ENCODE data around the gene MAP4K1.
A peak's percentile ranks its signal among the peaks of the same experiment; 100 is the strongest.

The MAP4K1 gene

DNA sequence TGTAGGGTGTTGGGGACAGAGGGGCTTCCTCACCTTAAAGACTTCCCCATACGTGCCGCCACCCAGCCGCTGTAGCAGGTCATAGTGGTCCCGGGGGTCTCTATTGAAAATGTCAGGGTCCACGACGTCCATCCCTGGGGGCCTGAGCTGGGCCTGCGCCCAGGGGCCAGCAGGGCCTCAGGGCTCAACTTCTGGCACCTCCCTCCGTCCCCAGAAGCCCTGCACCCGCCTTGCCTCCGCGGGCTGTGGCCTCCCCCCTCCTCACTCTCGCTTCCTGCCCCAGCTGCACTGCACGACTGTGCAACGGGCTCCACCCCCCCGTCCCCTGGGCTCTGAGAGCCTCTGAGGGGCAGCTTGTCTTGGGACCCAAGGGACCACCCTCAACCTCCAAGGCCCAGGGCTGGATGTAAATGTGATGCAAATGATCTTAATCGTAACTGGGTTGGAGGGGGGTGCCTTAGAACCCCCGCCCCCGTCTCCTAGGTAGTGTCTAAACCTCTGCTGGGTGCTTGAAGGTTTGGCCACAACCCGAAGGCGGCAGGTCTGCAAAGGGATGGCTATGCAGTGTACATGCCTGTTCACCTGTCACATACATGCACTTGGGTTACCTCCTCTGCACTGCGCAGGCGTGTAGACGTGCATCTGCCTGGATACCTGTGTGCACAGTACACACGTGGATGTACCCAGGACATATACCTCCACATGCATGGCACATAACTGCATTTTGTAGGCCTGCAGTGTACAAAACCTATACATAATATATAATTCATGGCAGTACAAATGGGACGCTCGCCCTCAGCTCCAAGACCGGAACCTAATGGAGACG is at the start of gene MAP4K1:
TSS of gene MAP4K1 (minus strand) at position 190 of the 826 bp plus-strand sequence. CDS start at position 132, 58 bp downstream.
- no peak for DNase-seq (ENCODE audit: low spot score)

DNA sequence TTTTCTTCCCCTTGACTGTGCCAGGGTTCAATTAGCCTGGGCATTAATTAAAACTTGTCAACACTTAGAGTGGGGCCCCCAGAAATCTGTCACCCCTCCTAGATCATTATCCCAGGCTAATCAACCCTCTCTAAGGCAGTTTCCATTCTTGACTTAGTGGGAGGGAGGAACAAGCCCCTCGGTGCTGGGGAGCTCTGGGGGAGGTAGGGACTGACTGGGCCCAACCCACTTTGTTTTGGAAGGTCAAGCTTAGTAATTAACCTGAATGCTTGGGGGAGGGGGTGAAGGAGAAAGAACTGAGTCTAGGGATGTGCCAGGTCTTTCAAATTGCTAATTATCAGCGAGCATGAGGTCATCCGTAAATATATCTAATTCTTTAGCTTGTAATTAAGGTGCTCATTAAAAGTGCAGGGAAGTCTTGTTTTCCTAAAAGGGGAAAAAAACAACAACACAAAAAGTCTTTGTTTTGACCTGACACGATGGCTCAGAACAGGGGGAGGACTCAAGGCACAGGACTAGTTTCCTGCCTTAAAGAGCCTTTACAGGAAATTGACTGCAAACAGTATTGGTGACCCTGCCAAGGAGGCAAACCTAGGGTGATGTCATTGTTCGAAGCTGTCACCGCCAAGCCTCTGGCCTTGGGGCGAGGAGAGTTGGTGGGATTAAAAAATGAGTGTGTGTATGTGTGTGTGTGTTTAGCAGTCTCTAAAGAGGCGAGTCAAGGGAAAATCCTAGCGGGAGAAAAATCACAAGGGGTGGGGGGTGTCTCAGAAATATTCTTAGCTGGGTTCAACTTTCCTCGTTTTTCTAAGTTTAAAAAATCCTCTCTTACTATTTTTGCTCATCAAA is 49.1 kb upstream of the MAP4K1 start:
- DNase-seq (ENCODE audit: low spot score) = peak; percentile 41

DNA sequence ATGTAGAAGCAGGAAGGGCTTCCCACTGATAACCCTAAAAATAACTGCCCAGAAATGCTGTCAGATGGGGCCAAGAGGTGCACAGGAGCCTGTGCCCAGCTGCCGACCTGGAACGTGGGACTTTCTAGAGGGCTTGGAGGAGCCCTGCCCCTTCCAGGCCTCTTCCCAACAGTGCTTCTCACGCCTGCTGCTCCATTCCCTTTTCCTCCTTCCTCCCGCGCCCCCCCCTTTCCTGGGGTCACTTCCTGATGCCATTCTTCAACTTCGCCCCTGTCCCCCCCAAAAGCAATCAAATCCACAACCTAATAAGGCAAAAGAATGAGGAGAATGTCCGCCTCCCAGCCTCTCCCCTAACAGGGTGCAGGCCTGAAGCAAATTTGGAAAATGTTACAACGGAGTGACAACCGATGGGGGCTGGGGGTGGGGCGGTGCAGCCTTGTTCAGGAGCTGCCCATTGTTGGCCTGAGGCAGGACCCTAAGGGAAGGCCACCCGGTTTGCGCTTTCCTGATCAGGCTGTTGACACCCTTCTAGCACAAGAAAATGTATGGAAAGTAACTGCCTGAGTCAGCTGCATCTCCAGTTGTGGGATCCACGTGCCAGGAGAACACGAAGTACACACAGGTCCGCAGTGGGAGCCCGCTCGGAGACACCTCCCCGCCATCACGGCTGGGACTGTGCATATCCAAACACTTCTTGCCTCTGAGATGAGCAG is 48.4 kb upstream of the MAP4K1 start:
- no peak for DNase-seq (ENCODE audit: low spot score)

DNA sequence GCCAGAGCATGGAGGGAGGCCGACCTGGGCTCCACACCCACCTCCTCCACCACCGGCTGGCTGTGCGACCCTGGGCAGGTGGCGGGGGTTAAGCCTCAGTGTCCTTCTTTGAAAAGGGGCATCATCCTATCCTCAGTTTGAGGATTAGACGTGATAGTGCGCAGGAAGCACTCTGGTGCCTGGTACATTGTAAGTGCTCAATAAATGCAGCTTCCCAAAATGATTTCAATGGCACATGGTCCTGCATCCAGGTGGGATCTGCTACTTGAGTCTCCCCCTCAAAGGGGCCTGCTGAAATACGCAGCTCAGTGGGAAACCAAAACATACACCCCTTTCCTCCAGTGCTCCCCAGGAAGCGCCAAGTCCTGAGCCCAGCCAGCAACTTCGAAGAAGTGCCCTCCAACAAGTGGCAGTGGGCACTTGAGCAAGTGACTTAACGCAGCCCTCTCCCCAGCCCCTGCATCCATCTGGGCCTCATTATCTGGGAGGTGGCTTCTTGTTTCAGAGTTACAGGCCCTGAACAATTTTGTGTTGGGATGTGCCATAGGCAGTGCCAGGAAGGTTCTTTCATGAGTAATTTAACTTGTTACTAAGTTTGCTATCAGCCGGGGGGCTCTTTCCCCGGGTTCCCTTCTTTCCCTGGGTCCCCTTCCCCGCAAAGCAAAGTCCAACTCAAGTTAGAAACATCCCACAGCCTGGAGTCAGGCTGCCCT is 47.6 kb upstream of the MAP4K1 start:
- no peak for DNase-seq (ENCODE audit: low spot score)

DNA sequence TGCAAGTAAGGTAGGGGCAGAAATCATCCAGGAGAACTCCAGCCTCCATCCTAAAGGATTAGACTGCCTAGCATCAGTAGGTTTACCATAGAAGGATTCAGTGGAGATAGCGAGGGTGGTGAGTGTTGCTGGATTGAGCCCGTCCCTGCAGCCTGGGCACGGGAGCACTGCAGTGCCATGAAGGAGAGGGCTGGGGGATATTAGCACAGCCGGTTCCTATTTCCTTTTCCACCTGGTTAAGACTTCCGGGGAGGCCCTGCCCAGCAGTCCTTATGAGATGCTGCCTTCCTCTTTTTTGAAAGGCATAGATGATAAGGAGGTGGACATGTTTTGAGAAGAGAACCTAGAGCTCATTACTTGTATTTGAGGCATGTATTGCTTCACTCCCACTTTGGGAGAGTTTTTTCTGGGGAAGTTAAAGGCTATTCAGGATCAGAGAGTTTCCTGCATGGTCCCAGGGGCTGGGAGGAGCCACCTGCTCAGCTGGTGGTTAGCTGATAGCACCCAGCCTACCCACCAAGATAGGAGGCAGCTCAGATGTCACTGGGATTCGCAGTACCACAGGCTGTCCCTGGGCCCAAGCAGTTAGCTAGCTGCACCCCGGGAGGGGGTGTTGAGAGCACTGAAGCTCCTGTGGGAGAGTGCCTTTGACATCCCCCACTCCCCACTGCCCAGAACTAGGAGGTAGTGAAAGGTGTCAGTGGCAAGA is 46.9 kb upstream of the MAP4K1 start:
- DNase-seq (ENCODE audit: low spot score) = no peak

DNA sequence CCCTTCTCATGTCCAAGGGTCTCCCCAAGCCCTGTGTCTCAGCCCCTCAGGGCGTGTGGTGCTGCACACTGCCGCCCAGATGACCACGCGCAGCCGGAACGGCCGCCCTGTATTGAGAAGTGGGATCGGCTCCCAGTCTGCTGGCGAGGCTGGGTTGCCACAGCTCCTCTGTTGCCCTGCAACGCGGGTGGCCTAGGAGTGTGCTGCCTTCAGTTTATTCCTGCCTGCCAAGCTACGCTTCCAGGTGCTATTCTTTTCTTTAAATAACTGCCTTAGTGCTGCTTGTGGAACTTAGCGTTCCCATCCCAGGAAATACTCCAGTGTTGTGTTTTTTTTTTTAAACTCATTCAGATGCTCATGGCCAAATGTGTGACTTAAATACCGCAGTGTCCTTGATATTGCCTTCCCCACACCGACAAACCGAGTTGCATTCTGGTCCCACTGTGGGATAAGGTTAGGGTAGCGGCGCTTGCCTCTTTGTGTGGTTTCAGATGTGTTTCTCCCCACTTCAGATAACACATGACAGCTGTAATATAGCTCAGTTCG is 46.3 kb upstream of the MAP4K1 start:
- no peak for DNase-seq (ENCODE audit: low spot score)

DNA sequence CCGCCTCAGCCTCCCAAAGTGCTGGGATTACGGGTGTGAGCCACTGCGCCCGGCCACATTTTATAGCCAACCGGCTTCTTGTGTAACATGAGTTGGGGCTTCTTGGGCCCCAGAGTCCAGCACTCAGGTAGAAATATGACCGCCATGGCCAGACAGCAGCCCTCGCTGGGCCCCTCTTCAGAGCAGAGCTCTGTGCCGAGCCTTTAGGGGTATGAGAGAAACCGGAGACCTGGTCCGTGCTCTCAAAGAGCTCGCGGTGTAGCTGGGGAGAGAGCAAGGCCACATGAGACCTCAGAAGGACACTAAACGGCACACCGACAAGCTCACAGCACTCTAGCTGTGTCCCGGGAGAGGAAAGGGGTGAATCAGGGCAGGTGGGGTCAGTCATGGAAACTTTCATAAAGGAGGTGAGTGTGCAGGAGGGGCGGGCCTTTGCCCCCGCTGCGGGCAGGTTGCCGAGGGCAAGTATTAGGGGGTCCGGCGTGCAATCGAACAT is 45.5 kb upstream of the MAP4K1 start:
- no peak for DNase-seq (ENCODE audit: low spot score)

DNA sequence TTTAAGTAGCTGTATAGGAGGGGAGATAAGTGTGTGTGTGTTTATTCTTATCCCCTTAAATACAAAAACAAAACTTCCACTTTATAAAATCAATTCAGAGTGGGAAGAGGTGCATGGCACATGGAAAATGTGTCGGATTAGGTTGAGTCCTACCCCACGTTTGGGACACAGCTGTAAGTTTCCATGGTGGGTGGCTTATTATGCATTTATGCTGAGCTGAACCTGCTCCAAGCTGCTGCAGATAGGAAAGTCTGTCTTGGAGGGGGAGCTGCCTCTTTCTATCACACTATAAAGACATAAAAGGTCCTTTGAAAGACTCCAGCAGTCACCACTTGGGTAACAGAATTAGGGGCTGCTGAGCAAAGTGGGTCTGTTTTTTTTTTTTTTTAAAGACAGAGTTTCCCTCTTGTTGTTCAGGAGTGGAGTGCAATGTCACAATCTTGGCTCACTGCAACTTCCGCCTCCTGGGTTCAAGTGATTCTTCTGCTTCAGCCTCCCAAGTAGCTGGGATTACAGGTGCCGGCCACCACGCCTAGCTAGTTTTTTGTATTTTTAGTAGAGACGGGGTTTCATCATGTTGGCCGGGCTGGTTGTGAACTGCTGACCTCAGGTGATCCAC is 44.9 kb upstream of the MAP4K1 start:
- DNase-seq (ENCODE audit: low spot score) = no peak

DNA sequence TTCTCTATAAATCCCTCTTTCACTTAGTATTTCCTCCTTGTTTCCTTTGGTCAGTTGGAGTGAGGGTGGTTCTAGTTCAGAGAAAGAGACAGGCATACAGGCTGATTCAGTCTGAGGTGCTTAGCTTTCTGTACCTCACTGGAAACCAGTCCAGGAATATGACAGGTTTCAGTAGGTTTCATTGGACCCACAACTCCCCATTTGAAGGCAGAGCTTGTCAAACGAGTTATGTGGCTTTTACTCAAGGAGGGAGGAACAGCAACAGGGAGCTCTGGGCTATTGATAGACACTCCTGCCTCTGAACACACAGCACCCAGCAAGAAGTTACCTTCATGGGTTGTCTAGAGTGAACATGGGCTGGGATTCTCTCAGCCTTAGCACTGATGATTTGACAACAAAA is 44.2 kb upstream of the MAP4K1 start:
- DNase-seq (ENCODE audit: low spot score) = no peak

DNA sequence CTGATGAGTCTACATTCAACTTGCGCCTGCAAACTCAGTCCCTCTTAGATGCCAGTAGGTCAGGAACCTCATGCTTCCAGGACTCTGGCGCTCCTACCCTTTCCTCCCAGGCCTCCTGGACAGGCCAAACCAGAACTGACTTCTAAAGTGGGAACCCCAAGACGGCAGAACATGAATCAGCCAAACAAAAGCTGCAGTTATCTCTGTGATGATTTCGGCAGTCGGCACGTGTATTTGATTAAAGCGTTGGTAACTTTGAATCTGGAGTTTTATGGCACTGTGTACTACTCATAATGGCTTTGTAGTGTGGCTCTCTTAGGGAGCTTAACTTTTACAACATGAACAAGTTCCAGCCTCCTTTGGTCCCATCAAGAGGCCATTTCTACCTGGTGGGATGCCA is 43.4 kb upstream of the MAP4K1 start:
- DNase-seq (ENCODE audit: low spot score) = no peak

DNA sequence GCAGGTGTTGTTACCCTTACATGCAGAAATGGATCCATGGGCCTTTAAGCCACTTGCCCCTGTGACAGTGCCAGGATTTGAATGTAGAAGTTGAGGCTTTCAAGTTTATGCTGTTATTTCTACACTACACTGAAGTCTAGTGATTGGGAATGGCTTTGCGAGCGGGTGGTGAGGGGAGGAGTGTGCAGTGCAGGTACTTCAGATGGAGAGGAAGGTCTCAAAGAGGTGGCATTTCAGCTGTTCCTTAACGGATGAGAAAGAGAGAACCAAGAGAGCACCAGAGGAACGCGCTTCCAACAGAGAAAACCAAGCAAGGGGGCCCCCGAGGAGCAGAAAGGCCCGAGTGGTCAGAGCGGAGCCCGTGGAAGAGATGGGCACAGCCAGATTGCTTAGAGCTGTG is 43.0 kb upstream of the MAP4K1 start:
- no peak for DNase-seq (ENCODE audit: low spot score)

DNA sequence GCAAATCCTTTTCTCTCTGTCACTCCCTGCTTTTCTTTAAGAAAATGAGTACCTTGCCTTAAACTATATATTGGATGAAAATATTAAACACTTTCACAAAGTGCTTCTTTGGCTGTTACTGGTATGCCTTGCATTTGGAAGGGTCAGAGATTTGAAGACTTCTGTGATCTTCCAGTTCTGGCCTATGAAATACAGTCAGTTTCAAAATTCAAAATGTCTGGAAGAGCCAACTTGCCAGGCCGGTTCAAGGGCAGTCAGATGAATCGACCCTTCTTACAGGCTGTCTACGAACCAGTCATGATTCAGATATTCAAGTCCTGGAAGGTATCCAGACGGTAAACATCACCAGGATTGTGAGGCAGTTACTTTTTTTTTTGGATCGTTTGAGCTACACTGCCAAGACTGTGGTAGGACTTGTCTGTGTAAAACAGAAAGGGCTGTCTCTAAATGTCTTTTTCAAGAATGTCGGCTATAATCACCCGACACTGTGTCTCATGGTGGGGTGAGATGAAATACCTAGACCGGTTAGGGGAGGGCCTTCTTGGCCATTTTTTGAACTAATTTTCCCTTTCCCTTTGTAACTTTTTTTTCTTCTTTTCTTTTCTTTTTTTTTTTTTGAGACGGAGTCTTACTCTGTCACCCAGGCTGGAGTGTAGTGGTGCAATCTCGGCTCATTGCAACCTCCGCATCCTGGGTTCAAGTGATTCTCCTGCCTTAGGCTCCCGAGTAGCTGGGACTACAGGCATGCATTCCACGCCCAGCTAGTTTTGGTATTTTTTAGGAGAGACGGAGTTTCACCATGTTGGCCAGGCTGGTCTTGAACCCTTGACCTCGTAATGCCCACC is 40.9 kb upstream of the MAP4K1 start:
- peak; percentile 84 for DNase-seq (ENCODE audit: low spot score)

DNA sequence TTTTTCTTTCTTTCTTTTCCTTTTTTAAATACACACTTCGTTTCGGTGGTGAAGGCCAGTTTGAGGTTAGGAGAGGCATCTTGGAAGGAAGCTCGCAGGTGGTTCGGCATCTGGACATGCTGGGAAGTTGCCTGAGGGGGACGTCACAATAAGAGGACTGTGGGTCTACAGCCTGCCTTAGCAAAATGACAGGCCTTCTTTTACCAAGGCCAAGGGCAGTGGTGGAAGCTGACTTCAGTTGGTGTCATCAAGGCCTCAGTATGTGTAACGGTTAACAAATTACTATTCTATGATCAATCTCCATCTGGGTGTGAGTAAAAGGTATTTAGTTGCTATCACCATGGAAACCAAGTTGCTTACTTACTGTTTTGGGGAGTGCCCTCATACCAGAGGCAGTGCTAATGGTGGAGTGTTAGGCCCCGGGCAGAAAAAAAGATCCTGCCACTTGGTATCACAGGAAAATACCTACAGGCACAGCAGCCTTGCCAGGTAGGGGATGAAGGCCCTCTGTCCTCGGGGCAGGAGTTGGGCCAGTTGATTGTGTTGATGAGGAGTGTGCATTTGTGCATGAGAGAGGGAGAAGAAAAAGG is 40.0 kb upstream of the MAP4K1 start:
- peak; percentile 43 for DNase-seq (ENCODE audit: low spot score)

DNA sequence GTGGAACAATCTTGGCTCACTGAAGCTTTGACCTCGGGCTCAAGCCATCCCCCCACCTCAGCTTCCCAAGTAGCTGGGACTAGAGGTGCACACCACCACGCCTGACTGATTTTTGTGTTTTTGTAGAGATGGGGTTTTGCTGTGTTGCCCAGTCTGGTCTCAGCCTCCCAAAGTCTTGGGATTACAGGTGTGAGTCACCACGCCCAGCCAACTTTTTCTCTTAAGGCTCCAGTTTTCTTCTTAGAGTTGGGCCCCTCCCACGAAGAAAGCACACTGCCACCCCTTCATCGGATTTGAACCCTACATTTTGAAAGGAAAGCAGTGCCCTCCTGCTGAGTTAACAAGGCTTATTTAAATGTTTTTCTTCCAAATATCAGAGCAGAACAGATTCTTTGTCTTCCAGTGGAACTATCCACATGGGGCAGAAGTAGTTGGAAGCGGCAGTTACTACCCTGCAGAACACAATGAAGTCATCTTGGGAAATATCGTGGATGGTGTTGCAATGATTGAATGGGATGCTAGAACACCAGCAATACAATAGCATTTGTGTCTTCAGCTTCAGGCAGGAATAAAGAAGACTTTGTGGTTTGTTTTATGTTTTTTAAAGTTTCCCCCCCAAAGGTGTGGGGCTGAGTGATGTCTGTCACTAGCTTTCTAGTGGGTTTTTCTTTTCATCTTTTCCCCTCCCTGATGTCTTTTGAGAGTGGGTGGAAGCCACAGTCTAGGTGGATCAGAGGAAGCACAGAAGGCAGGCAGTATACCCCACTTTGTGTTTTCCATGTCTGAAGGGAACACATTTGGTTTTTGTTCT is 38.6 kb upstream of the MAP4K1 start:
- peak; percentile 43 for DNase-seq (ENCODE audit: low spot score)

DNA sequence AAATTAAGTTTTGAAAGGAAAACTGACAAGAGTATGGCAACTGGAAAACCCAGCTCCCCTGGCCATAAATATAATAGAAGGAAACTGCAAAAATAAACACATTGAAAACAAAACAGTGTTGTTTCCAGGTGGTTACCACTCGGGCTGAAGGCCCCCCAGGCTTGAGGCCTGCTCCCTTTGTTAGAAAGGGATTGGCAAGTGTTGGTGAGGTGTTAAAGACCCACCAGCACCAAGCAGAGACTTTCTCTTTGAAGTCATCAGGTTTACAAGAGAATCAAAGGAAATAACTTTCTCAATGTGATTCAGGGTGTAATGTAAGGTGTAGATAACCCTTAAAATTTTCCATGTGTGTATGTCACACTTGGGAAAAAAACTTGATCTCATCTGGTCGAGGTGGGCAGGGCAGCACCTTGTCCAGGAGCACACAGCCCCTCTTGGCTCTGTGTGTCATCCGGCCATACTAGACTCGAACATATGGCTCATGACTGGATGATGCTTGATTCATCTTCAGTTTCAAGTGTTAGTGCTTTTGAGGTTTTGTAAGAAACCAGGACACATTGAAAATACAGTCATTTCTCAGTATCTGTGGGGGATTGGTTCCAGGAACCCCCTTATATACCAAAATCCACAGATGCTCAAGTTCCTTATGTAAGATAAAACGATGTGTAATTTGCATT is 37.5 kb upstream of the MAP4K1 start:
- no peak for DNase-seq (ENCODE audit: low spot score)

DNA sequence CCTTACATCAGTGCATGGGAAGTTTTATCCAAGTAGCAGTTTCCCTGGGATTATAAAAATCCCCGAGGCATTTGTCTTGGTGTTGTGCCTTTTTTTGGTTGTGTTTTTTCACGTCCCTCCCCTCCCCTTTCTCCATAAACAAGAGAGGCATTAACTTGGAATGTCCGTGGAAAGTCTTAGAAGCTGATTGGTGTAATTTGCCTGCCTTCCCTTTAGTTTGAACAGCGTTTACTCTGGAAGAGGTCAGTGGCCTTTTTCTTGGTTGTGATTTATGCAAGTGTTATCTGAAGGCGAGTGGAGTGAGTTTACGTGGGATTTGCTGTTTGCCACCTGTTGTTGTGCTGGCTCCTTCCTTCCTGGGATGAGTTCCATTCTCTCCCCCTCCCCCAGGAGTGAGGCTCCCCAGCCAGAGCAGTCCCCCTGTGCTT is 36.9 kb upstream of the MAP4K1 start:
- no peak for DNase-seq (ENCODE audit: low spot score)

DNA sequence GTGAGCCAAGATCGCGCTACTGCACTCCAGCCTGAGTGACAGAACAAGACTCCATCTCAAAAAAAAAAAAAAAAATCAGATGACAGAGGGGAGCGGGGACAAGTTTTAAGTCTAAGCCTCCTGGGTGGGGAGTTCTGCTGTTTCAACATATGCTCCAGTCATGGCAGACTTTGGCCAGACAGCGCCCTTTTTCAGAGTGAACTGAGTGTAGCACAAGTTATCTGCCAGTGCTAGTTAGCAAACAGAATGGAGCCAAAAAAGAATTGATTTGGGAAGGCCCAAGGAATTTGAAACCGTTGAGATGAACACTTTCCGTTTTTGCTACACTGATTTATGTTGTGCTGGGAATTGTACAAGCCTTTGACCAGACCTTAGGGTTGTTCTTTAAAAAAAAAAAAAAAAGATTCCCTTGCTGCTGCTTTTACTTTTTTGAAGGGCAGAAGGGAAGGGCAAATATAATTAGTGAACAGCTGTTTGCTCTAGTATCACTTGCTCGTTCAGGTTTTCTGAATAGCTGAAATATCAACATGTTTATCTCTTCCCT is 35.3 kb upstream of the MAP4K1 start:
- DNase-seq (ENCODE audit: low spot score) = peak; percentile 47

Measured in GM03348 (cell line).